HL-60 (cell line): ENCODE results near the gene ACACA.

Source experiments
- GABPA ChIP-seq: IDR thresholded peaks from 2 replicates; pipeline ENCODE4 v1.6.1; 2012; ENCODE audit warnings: low read depth
- POLR2AphosphoS5 ChIP-seq: IDR thresholded peaks from 2 replicates; pipeline ENCODE4 v1.6.1; 2012; ENCODE audit warnings: low read depth
- SPI1 ChIP-seq: IDR thresholded peaks from 2 replicates; pipeline ENCODE4 v1.6.1; 2012; ENCODE audit warnings: low read depth, mild to moderate bottlenecking, borderline replicate concordance
- TF ChIP-seq, protein P1 (sequence below): IDR thresholded peaks from one replicate; pipeline ENCODE4 v1.5.1; 2011; ENCODE audit warnings: low read length, control low read depth, inconsistent platforms; ENCODE audit not compliant: insufficient read depth
- TF ChIP-seq, protein P2 (sequence below): IDR thresholded peaks from 2 replicates; pipeline ENCODE4 v1.6.1; 2012; ENCODE audit warnings: low read depth; ENCODE audit not compliant: insufficient replicate concordance

DNA sequence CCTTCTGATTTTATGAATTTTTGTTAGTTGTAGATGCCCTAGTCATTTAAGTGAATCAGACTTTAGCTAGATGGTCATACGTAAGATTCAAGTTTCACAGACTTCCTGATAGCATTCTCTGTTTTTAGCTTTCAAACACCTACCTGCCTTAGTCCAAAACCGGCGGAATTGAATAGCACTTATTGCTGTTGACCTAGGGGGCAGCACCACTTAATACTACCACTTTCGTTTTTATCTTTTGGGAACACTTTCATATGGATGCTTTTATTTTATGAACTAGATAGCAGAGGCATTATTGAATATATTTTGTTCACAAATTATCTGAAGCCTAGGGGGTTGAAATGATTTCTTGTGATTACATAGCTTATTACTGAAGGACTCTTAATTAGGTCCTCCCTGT lies 31.5 kb upstream of the ACACA start:
- TF ChIP-seq, protein P1, sequence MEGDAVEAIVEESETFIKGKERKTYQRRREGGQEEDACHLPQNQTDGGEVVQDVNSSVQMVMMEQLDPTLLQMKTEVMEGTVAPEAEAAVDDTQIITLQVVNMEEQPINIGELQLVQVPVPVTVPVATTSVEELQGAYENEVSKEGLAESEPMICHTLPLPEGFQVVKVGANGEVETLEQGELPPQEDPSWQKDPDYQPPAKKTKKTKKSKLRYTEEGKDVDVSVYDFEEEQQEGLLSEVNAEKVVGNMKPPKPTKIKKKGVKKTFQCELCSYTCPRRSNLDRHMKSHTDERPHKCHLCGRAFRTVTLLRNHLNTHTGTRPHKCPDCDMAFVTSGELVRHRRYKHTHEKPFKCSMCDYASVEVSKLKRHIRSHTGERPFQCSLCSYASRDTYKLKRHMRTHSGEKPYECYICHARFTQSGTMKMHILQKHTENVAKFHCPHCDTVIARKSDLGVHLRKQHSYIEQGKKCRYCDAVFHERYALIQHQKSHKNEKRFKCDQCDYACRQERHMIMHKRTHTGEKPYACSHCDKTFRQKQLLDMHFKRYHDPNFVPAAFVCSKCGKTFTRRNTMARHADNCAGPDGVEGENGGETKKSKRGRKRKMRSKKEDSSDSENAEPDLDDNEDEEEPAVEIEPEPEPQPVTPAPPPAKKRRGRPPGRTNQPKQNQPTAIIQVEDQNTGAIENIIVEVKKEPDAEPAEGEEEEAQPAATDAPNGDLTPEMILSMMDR: no peak
- TF ChIP-seq, protein P2, sequence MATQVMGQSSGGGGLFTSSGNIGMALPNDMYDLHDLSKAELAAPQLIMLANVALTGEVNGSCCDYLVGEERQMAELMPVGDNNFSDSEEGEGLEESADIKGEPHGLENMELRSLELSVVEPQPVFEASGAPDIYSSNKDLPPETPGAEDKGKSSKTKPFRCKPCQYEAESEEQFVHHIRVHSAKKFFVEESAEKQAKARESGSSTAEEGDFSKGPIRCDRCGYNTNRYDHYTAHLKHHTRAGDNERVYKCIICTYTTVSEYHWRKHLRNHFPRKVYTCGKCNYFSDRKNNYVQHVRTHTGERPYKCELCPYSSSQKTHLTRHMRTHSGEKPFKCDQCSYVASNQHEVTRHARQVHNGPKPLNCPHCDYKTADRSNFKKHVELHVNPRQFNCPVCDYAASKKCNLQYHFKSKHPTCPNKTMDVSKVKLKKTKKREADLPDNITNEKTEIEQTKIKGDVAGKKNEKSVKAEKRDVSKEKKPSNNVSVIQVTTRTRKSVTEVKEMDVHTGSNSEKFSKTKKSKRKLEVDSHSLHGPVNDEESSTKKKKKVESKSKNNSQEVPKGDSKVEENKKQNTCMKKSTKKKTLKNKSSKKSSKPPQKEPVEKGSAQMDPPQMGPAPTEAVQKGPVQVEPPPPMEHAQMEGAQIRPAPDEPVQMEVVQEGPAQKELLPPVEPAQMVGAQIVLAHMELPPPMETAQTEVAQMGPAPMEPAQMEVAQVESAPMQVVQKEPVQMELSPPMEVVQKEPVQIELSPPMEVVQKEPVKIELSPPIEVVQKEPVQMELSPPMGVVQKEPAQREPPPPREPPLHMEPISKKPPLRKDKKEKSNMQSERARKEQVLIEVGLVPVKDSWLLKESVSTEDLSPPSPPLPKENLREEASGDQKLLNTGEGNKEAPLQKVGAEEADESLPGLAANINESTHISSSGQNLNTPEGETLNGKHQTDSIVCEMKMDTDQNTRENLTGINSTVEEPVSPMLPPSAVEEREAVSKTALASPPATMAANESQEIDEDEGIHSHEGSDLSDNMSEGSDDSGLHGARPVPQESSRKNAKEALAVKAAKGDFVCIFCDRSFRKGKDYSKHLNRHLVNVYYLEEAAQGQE: no peak
- TF ChIP-seq POLR2AphosphoS5 (no peak), GABPA (no peak), SPI1 (no peak)
